ENCODE measurements around the gene TEK.

TEK gene

DNA sequence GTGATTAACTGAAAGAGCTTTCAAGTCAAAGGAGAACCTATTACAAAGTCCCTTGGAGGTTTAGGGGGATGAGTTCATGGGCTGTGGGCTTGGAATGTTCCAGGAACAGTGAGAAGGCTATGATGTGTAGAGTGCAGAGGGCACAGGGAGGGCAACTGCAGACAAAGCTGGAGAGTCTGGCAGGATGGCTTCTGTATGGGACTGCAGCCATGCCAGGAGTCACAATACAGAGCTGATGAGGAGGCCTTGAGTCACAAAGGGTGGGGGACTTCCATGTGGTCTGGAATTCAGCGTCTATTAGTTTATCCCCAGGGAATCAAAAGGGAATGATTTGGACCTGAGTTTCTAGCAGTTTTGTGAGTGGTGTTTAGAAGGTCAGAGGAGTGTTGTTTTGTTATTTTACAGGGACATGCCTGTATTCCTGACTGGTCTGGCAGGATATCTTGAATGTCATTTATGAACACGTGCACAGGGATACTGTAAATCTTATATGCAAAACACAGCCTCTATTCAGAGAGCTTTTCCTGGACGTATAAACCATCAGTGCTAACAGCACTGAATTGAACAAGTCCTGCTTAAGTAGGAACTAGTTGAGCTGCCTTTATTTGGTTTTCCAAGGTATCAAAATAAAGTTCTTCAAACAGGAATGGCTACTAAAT is 14.3 kb upstream of the TEK start:
- no peaks in the 10 kb centered on the region; the same call in 1 of the 2 replicates for H3K9me3 ChIP-seq (ENCODE audit: control insufficient read depth, insufficient read depth, low read length)
- no peak overlapping the region for H3K9ac ChIP-seq (ENCODE audit: low read depth, low read length)
- no peaks in the 10 kb centered on the region for H3K4me1 ChIP-seq (ENCODE audit: insufficient read depth, low read length)
- H3K36me3 ChIP-seq (ENCODE audit: insufficient read depth, low read length) = no peaks in the 10 kb centered on the region

GRCh38 chr9:27107241-27107640 is 1.8 kb upstream of the TEK start:
- peaks cover 8% of the 10 kb centered on the region; the same call in 1 of the 2 replicates for H3K4me1 ChIP-seq (ENCODE audit: insufficient read depth, low read length)
- H3K9ac ChIP-seq (ENCODE audit: low read depth, low read length) = no peak overlapping the region
- H3K36me3 ChIP-seq (ENCODE audit: insufficient read depth, low read length) = no peaks in the 10 kb centered on the region
- no peaks in the 10 kb centered on the region for H3K9me3 ChIP-seq (ENCODE audit: control insufficient read depth, insufficient read depth, low read length)

DNA sequence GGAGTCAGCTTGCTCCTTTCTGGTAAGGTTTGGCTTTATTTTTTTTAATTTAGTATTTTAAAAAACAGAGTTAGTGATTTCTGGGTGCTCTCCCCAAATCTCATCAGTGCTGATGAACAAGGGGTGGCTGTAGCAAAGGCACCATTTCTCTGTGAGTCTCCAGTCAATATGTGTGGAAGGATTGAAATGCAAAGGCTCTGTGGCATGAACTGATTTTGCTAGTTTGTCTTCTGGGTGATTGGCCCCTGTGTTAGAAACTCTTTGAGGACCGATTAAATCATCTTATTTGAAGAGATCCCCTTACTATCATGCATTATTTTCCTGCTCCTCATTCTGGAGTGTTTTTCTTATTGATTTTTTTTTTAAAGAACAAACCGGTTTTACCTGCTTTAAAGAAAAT is 596 bp downstream of the TEK start:
- H3K9ac ChIP-seq (ENCODE audit: low read depth, low read length) = peak overlapping the region; percentile 55
- H3K9me3 ChIP-seq (ENCODE audit: control insufficient read depth, insufficient read depth, low read length) = no peaks in the 10 kb centered on the region
- peaks cover 8% of the 10 kb centered on the region; the same call in 1 of the 2 replicates for H3K4me1 ChIP-seq (ENCODE audit: insufficient read depth, low read length)
- H3K36me3 ChIP-seq (ENCODE audit: insufficient read depth, low read length) = no peaks in the 10 kb centered on the region

DNA sequence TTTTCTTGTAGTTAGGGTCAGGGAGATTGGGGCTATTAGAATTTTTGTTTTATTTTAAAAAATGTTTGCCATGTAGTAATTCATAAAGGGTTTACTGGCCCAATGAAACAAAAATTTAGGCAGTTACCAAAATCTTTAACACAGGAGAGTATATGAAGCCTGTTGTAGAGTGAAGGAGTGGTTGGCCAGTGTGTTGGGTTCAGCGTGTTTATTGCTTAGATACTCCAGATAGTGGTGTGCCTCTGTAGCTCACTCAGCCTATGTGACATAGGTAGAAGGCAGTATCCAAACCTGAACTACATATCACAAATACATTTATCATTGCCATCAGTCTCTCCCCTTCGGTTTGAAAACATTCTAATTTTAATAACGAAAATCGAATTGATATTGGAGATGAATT is 1.2 kb downstream of the TEK start:
- H3K36me3 ChIP-seq (ENCODE audit: insufficient read depth, low read length) = no peaks in the 10 kb centered on the region
- peaks cover 8% of the 10 kb centered on the region; the same call in 1 of the 2 replicates for H3K4me1 ChIP-seq (ENCODE audit: insufficient read depth, low read length)
- H3K9ac ChIP-seq (ENCODE audit: low read depth, low read length) = no peak overlapping the region
- H3K9me3 ChIP-seq (ENCODE audit: control insufficient read depth, insufficient read depth, low read length) = no peaks in the 10 kb centered on the region

DNA sequence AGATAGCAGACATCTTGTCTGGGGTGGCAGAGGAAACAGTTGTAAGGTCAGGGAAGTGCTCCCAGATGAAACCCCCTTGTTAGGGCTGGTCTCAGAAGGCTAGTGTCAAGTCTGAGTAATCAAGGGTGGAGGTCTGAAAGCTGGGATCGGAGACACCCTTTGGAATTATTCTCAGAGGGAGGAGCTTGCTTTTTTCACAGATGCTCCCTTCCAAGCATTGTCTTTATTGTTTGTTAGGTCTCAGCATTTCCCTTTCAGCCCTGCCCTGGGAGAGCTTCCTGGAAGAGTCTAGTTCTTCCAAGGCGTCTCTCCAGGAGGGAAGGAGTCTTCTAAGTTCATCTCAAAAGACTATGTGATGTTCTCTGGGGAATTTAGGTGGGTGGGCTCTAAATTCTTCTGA is 3.2 kb downstream of the TEK start:
- Histone ChIP-seq H3K9ac (ENCODE audit: low read depth, low read length) (no peak overlapping the region), H3K9me3 (ENCODE audit: control insufficient read depth, insufficient read depth, low read length) (no peaks in the 10 kb centered on the region), H3K4me1 (ENCODE audit: insufficient read depth, low read length) (peaks cover 8% of the 10 kb centered on the region; the same call in 1 of the 2 replicates), H3K36me3 (ENCODE audit: insufficient read depth, low read length) (no peaks in the 10 kb centered on the region)

- Histone ChIP-seq H3K36me3 (ENCODE audit: insufficient read depth, low read length) (no peaks in the 10 kb centered on the region), H3K9ac (ENCODE audit: low read depth, low read length) (no peak overlapping the region), H3K9me3 (ENCODE audit: control insufficient read depth, insufficient read depth, low read length) (no peaks in the 10 kb centered on the region), H3K4me1 (ENCODE audit: insufficient read depth, low read length) (peaks cover 12% of the 10 kb centered on the region; the same call in 1 of the 2 replicates)
Observed at GRCh38 chr9:27117489-27118135, 8.6 kb downstream of the TEK start.

GRCh38 chr9:27118916-27119315 is 9.9 kb downstream of the TEK start:
- H3K4me1 ChIP-seq (ENCODE audit: insufficient read depth, low read length) = peaks cover 16% of the 10 kb centered on the region; the same call in 1 of the 2 replicates
- H3K9me3 ChIP-seq (ENCODE audit: control insufficient read depth, insufficient read depth, low read length) = no peaks in the 10 kb centered on the region
- no peaks in the 10 kb centered on the region for H3K36me3 ChIP-seq (ENCODE audit: insufficient read depth, low read length)
- H3K9ac ChIP-seq (ENCODE audit: low read depth, low read length) = no peak overlapping the region

- Histone ChIP-seq H3K4me1 (ENCODE audit: insufficient read depth, low read length) (peaks cover 7% of the 10 kb centered on the region), H3K9me3 (ENCODE audit: control insufficient read depth, insufficient read depth, low read length) (no peaks in the 10 kb centered on the region), H3K9ac (ENCODE audit: low read depth, low read length) (no peak overlapping the region), H3K36me3 (ENCODE audit: insufficient read depth, low read length) (no peaks in the 10 kb centered on the region)
Observed at GRCh38 chr9:27124151-27124550, 15.1 kb downstream of the TEK start.

GRCh38 chr9:27125030-27125429 is 16.0 kb downstream of the TEK start:
- H3K9me3 ChIP-seq (ENCODE audit: control insufficient read depth, insufficient read depth, low read length) = no peaks in the 10 kb centered on the region
- H3K36me3 ChIP-seq (ENCODE audit: insufficient read depth, low read length) = no peaks in the 10 kb centered on the region
- peaks cover 10% of the 10 kb centered on the region for H3K4me1 ChIP-seq (ENCODE audit: insufficient read depth, low read length)
- no peak overlapping the region for H3K9ac ChIP-seq (ENCODE audit: low read depth, low read length)

- H3K9ac ChIP-seq (ENCODE audit: low read depth, low read length) = no peak overlapping the region
- H3K36me3 ChIP-seq (ENCODE audit: insufficient read depth, low read length) = no peaks in the 10 kb centered on the region
- H3K9me3 ChIP-seq (ENCODE audit: control insufficient read depth, insufficient read depth, low read length) = no peaks in the 10 kb centered on the region
- H3K4me1 ChIP-seq (ENCODE audit: insufficient read depth, low read length) = peaks cover 10% of the 10 kb centered on the region
Observed at GRCh38 chr9:27125936-27126335, 16.9 kb downstream of the TEK start.

DNA sequence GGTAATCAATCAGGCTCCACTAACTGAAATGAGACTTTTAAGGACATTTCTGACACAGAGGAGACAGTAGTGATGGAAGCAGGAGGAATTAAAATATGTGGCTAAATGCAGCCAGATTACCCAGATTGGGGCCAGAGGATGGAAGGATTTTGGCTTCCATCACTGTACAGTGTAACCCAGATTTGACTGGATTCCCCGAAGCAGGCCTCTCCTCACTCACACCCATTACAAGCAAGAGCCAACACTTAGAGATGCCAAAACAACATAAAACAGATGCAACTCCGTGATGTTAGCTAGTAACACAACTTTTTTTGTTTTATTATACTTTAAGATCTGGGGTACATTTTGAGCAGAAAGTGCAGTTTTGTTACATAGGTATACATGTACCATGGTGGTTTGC is 17.6 kb downstream of the TEK start:
- no peak overlapping the region for H3K9ac ChIP-seq (ENCODE audit: low read depth, low read length)
- H3K4me1 ChIP-seq (ENCODE audit: insufficient read depth, low read length) = peaks cover 10% of the 10 kb centered on the region
- no peaks in the 10 kb centered on the region for H3K9me3 ChIP-seq (ENCODE audit: control insufficient read depth, insufficient read depth, low read length)
- H3K36me3 ChIP-seq (ENCODE audit: insufficient read depth, low read length) = no peaks in the 10 kb centered on the region

DNA sequence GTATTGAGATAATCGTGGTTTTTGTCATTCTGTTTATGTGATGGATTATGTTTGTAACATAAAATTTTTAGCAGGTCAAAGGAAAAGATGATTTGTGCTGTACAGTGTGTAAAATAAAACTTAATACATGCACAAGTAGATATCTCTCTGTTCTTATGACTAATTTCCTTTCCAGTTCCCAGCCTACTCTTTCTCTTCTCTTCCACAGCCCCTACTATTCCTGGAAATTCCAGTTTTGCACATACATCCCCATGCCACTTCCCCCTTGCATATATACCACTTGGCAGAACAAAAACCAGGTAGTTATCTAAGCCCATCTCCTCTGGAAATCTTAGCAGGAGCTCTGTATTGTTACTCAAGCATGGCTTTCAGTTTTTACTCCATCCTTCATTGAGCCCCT is 20.2 kb downstream of the TEK start:
- Histone ChIP-seq H3K9me3 (ENCODE audit: control insufficient read depth, insufficient read depth, low read length) (no peaks in the 10 kb centered on the region), H3K4me1 (ENCODE audit: insufficient read depth, low read length) (peaks cover 5% of the 10 kb centered on the region; the same call in 1 of the 2 replicates), H3K9ac (ENCODE audit: low read depth, low read length) (no peak overlapping the region), H3K36me3 (ENCODE audit: insufficient read depth, low read length) (no peaks in the 10 kb centered on the region)

DNA sequence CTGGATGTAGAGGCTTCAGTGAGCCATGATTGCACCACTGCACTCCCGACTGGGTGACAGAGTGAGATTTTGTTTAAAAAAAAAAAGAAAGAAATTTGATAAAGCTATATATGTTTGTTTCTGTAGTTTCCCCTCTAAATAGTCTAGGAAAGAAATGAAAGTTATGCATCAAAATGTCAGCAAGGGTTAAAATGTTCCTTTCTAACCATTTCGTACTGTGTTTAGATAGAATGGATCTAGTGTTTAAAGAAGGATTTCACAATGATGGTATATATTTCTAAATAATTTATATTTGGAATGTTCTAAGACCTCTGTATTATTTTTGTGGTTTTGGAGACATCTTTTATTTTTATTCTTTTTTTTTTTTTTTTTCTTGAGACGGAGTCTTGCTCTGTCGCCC is 22.7 kb downstream of the TEK start:
- H3K4me1 ChIP-seq (ENCODE audit: insufficient read depth, low read length) = peaks cover 5% of the 10 kb centered on the region; the same call in 1 of the 2 replicates
- H3K36me3 ChIP-seq (ENCODE audit: insufficient read depth, low read length) = no peaks in the 10 kb centered on the region
- H3K9ac ChIP-seq (ENCODE audit: low read depth, low read length) = no peak overlapping the region
- H3K9me3 ChIP-seq (ENCODE audit: control insufficient read depth, insufficient read depth, low read length) = no peaks in the 10 kb centered on the region

- H3K4me1 ChIP-seq (ENCODE audit: insufficient read depth, low read length) = peaks cover 5% of the 10 kb centered on the region; the same call in 1 of the 2 replicates
- H3K9ac ChIP-seq (ENCODE audit: low read depth, low read length) = no peak overlapping the region
- H3K9me3 ChIP-seq (ENCODE audit: control insufficient read depth, insufficient read depth, low read length) = no peaks in the 10 kb centered on the region
- H3K36me3 ChIP-seq (ENCODE audit: insufficient read depth, low read length) = no peaks in the 10 kb centered on the region
Observed at GRCh38 chr9:27133817-27134216, 24.8 kb downstream of the TEK start.

- H3K9ac ChIP-seq (ENCODE audit: low read depth, low read length) = no peak overlapping the region
- no peaks in the 10 kb centered on the region for H3K9me3 ChIP-seq (ENCODE audit: control insufficient read depth, insufficient read depth, low read length)
- no peaks in the 10 kb centered on the region for H3K36me3 ChIP-seq (ENCODE audit: insufficient read depth, low read length)
- no peaks in the 10 kb centered on the region for H3K4me1 ChIP-seq (ENCODE audit: insufficient read depth, low read length)
Observed at GRCh38 chr9:27142299-27142930, 33.4 kb downstream of the TEK start.
